Stimulated activated naive B cell treated with anti-CD40 and anti-IgM and Interleukin-4, amounts not matched to agents 10 μg/mL and 1 μg/mL and 100 μg/mL, for 72 hours (primary cell): ENCODE results near the gene UACA.
A peak's percentile ranks its signal among the peaks of the same experiment; 100 is the strongest.

Experiments
- ATAC-seq, 2 donors: fragments of 150-1000 bp; cut with Tn5 transposase; replicated peaks; 2 replicates each; pipeline ENCODE4 v1.10.0; 2021; ENCODE audit warnings: moderate library complexity in 1 of 2
- DNase-seq: peaks from one replicate; pipeline ENCODE4 v3.0.0; 2021
- H3K27ac Mint-ChIP-seq: one replicate; pipeline ENCODE4 v1.8.0; 2022; ENCODE audit warnings: mild to moderate bottlenecking, mixed read lengths
- H3K27me3 Mint-ChIP-seq, 2 donors: one replicate each; pipeline ENCODE4 v1.8.0; 2022; ENCODE audit warnings: mixed read lengths in 2 of 2
- H3K36me3 Mint-ChIP-seq, 2 donors: one replicate each; pipeline ENCODE4 v1.8.0; 2022; ENCODE audit warnings: mixed read lengths in 2 of 2, mild to moderate bottlenecking in 1 of 2
- H3K4me1 Mint-ChIP-seq, 2 donors: one replicate each; pipeline ENCODE4 v1.8.0; 2022; ENCODE audit warnings: mixed read lengths in 2 of 2, mild to moderate bottlenecking in 1 of 2
- H3K4me3 Mint-ChIP-seq, 2 donors: one replicate each; pipeline ENCODE4 v1.8.0; 2022; ENCODE audit warnings: mild to moderate bottlenecking in 2 of 2, mixed read lengths in 2 of 2, moderate library complexity in 1 of 2
- H3K9me3 Mint-ChIP-seq, 2 donors: one replicate each; pipeline ENCODE4 v1.8.0; 2022; ENCODE audit warnings: mixed read lengths in 2 of 2, mild to moderate bottlenecking in 1 of 2

UACA gene

DNA sequence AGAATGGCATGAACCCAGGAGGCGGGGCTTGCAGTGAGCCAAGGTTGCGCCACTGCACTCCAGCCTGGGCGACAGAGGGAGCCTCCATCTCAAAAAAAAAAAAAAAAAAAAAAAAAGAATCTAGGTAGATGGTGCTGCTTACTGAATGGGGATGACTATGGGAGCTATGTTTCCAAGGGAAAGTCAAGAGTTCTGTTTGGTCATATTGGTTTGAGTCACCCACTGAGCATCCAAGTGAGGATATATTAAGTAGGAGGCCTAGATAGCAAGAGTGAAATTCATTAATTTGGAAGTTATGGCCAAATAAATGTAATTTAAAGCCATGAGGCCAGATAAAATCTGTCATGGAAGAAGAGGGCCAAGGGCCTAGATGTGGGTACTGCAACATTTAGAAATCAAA lies 9.0 kb upstream of the UACA start:
- Mint-ChIP-seq H3K9me3 (peaks cover 0 to 4% of the 10 kb centered on the region in 2 donors), H3K27ac (no peak overlapping the region), H3K27me3 (peaks cover 7 to 15% of the 10 kb centered on the region in 2 donors), H3K4me3 (no peak overlapping the region), H3K4me1 (peaks cover 9 to 18% of the 10 kb centered on the region in 2 donors), H3K36me3 (no peaks in the 10 kb centered on the region)
- ATAC-seq = no peak
- DNase-seq = no peak

DNA sequence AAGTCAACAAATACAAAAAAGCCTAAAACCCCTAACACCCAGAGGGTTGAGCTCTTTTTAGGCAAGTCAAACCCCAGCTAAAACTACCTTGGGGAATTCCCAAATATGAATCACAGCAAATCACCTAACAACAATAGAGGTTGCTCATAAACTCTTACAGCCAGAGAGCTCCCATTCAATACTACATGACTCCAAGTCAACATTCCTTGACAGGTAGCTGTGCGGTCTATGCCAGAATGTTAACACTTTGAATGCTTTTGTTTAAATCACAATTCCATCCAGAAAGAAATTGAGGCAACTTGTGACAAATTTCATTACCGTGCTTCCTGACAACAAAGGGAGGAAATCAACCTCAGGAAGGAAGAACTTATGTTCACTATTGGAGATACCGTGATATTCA lies 7.5 kb upstream of the UACA start:
- ATAC-seq = no peak
- no peak overlapping the region for H3K27ac Mint-ChIP-seq
- no peaks in the 10 kb centered on the region for H3K9me3 Mint-ChIP-seq
- H3K4me3 Mint-ChIP-seq = no peak overlapping the region
- peaks cover 6 to 11% of the 10 kb centered on the region in 2 donors for H3K4me1 Mint-ChIP-seq
- peaks cover 0 to 6% of the 10 kb centered on the region in 2 donors for H3K27me3 Mint-ChIP-seq
- no peaks in the 10 kb centered on the region for H3K36me3 Mint-ChIP-seq
- no peak for DNase-seq

DNA sequence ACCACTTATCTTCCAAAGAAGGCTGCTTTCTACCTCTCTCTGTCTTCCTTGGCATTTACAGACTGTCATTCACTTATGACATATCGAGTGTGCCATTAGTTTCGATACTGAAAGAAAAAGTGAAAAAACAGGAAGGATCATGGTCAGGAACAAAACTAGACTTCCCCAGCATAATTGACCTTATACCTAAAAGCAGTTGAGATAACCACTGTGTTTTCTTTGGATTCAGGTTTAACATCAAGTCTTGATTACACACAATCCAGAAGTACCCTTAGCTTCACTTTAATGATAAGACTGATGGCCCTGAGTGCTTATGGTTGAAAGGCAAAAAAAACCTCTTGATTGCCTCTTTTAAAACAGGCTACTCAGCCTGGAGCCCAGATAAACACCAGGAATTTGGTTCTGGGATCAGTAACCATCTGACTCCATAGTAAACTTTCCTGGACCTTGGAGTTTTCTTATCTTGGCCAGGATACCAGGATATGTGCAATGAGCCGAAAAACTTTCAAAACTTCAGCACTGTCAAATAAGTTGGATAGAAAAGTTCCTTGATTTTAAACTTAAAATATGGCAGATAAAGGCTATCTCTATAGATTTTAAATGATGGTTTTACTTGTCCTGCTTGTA lies 5.0 kb upstream of the UACA start:
- Mint-ChIP-seq H3K9me3 (no peaks in the 10 kb centered on the region), H3K27me3 (peaks cover 0 to 19% of the 10 kb centered on the region in 2 donors), H3K36me3 (no peaks in the 10 kb centered on the region), H3K27ac (peak overlapping the region; percentile 79), H3K4me1 (peaks cover 7 to 16% of the 10 kb centered on the region in 2 donors), H3K4me3 (peak overlapping the region; percentile 20 to 70)
- no peak for DNase-seq
- ATAC-seq = peak; percentile 37 to 43

DNA sequence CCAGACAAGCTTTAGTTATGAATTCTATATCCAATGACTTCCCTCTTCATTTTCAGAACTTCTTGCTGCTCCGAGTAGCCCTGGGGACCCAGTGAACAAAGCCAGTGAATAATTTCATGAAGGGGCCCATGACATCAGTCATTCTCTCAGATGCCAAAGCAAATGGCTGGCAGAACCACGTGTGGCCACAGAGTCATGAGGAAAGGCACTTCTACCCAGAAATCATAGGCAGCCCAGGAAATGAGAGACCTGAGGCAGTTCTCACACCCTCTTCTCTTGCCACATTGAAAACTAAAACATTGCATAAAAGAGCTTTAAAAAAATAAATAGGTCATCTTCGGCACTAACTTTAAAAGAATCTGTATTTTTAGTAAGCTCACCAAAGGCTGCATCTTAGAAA lies 4.3 kb upstream of the UACA start:
- H3K27me3 Mint-ChIP-seq = peaks cover 0 to 19% of the 10 kb centered on the region in 2 donors
- H3K4me1 Mint-ChIP-seq = peaks cover 7 to 18% of the 10 kb centered on the region in 2 donors
- DNase-seq (no peak), ATAC-seq (no peak)
- peak overlapping the region; percentile 79 for H3K27ac Mint-ChIP-seq
- H3K9me3 Mint-ChIP-seq = no peaks in the 10 kb centered on the region
- H3K4me3 Mint-ChIP-seq = peak overlapping the region in 1 of 2 donors; percentile 20
- H3K36me3 Mint-ChIP-seq = no peaks in the 10 kb centered on the region

DNA sequence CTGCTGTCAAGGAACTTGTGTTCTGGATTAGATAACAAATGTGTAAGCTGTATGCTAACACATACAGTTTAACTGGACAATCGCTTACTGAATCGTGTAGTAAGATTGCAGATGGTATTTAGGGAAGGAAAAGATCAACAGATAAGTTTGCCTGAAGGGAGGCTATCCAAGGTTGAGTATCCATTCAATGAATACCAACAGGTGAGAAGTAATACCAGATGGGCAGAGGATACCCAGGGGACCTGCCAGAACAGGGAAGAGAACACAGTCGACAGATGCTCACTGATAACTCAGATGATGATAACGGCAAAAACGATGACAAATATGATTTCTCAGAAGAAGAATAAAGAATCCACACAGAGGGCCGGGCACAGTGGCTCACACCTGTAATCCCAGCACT lies 3.2 kb upstream of the UACA start:
- no peak for DNase-seq
- no peak for ATAC-seq
- no peak overlapping the region for H3K4me3 Mint-ChIP-seq
- H3K36me3 Mint-ChIP-seq = no peaks in the 10 kb centered on the region
- H3K9me3 Mint-ChIP-seq = no peaks in the 10 kb centered on the region
- H3K27me3 Mint-ChIP-seq = peaks cover 0 to 22% of the 10 kb centered on the region in 2 donors
- peaks cover 10 to 24% of the 10 kb centered on the region in 2 donors for H3K4me1 Mint-ChIP-seq
- no peak overlapping the region for H3K27ac Mint-ChIP-seq

DNA sequence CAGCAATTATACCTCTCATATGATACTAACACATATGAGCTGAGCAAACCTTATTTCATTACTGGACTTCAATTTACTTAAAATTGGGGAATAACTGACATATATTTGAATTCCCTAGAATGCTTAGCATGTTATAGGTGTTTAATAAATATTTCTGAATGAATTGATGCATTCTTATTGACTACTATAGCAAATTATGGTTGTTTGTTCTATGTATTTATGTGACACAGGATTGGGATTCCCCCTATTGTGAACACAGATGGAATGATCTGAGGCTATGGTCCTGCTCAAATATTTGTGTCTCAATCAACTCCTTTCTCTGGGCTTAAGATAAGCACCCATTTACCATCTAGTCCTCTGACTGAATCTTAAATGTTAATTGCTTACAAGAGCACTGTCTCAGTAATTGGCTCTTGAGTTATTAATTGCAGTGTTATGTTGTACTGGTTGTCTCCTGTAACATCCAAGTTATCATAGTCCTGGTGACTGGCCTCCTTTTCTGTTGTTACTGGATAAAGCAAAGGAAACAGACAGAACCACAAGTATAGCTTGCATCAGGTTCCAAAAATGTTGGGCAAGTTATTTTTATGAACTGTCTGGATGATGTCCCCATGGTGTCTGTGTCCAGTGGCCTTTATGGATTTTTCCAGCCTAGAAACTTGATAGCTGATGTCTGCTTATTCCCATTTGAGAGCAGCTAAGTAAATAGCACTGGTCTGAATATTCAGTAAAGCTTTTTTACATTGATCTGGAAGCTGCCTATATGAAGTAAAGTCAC lies 2.3 kb upstream of the UACA start:
- peaks cover 10 to 28% of the 10 kb centered on the region in 2 donors for H3K4me1 Mint-ChIP-seq
- ATAC-seq = no peak
- no peak overlapping the region for H3K27ac Mint-ChIP-seq
- no peaks in the 10 kb centered on the region for H3K9me3 Mint-ChIP-seq
- DNase-seq = no peak
- peaks cover 5 to 22% of the 10 kb centered on the region in 2 donors for H3K27me3 Mint-ChIP-seq
- H3K4me3 Mint-ChIP-seq = no peak overlapping the region
- no peaks in the 10 kb centered on the region for H3K36me3 Mint-ChIP-seq

DNA sequence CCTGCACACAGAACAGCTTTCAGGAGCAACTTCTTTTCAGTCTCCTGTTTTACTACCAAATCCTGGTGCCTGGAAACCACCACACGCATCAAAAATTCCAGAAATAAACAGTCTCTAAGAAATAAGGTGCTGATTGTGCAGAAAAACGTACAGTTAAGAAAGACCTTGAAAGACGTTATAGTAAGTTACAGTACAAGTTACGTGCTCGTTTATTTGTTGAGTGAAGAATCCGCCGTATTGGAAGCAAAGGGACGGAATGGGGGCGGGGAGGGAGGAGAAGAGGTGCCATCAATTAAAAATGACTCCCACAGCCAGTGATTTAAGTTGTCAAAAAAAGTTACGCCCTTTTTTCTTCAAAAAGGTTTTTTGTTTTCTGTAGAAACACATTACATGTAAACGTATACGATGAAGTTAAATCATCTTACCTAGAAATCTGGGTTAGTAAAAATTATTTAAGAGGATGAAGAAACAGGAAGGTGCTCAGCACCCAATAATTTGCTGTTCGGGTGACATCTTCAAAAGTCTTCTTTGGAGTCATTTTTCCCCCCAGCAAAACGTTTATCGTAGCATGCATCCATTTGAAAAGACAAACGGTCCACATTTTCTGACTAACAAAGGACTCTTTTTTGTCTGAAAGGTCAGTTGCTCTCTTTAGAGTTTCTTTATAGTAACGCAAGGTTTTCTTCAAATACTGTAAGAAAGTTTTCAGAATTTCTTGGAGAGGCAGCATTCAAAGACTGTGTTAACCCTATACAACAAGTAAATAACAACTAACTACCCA lies 782 bp upstream of the UACA start:
- DNase-seq = no peak
- no peak for ATAC-seq
- Mint-ChIP-seq H3K9me3 (no peaks in the 10 kb centered on the region), H3K4me1 (peaks cover 10 to 29% of the 10 kb centered on the region in 2 donors), H3K27ac (peak overlapping the region; percentile 67), H3K36me3 (no peaks in the 10 kb centered on the region), H3K27me3 (peaks cover 7 to 22% of the 10 kb centered on the region in 2 donors), H3K4me3 (peak overlapping the region; percentile 90 to 91)

DNA sequence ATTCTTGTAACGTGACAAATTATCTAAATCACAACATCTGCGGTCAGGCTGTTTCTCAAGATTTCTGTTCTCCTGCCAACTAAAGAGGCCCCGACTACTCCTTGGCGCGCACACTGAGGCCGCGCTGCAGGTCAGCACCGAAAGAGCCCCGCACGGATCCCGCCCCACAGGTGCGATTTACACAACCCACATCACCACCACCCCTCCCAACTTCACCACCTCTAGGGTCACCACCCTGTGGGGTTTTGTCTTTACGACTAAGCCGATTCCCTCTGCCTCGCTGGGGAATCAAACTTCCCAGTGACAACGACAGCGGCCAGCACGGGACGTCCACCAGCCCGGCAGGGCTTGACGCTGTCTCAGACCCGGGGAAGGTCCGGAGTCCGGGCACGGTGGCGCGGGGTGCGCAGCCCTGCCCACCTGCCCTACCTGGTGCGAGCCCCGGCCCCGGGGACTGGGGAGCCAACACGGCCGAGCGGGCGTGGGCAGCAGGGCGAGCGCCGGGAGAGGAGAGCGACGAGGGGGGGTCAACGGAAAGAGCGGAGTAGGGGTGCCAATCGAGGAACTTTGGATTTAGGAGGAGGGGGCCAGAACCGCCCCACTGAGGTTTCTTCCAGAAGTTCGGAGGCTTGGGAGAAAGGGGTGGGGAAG lies 764 bp downstream of the UACA start:
- DNase-seq = no peak
- ATAC-seq = peak; percentile 12 to 20
- peaks cover 6 to 21% of the 10 kb centered on the region in 2 donors for H3K4me1 Mint-ChIP-seq

DNA sequence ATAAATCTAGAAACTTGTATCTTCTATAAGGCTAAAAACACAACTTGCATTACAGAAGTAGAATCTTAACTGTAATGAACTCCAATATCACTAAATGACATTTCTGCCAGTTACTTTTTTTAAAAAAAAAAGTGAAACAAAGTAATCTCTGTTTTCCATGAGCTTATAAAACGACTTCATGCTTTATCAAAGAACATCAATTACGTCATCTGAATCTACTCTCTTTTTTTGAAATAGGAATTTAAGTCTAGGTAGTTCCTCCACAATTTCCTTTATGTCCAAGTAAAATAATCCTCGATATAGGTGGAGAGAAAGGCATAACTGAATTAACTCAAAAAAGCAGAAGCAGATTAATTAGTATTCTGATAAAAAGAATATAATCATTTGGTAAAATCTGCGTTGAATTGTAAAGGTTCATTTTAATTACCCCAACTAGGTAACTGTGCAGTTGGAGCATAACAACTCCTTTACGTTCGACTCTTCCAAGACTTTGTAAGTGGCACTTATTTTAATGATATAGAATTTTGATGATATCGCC lies 1.4 kb downstream of the UACA start:
- ATAC-seq (no peak), DNase-seq (no peak)
- H3K36me3 Mint-ChIP-seq = no peaks in the 10 kb centered on the region
- H3K27me3 Mint-ChIP-seq = peaks cover 7 to 22% of the 10 kb centered on the region in 2 donors
- H3K4me1 Mint-ChIP-seq = peaks cover 4 to 24% of the 10 kb centered on the region in 2 donors
- no peak overlapping the region for H3K27ac Mint-ChIP-seq
- H3K9me3 Mint-ChIP-seq = no peaks in the 10 kb centered on the region
- H3K4me3 Mint-ChIP-seq = peak overlapping the region; percentile 90 to 91

More for the DNA sequence above, 764 bp downstream of the UACA start:
- Mint-ChIP-seq H3K4me3 (peak overlapping the region; percentile 90 to 91), H3K27ac (no peak overlapping the region), H3K36me3 (no peaks in the 10 kb centered on the region), H3K9me3 (no peaks in the 10 kb centered on the region), H3K27me3 (peaks cover 7 to 22% of the 10 kb centered on the region in 2 donors)

DNA sequence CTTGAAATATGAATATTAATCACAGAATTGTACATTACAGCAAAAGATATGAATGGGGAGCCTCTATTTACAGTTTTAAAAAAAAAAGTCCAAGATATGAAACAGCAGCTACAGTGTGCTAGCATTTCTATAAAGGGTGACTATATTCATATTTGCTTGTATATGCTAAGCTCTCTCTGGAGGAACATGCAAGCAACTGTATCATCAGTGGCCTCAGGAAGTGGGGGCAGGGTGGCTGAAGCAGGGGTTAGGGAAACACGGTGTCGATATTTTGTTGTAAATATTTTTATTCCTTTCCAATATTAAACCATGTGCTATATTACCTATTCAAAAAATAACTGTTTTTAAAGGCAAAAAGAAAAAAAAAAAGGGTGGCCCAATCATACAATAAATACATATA lies 2.3 kb downstream of the UACA start:
- Mint-ChIP-seq H3K9me3 (no peaks in the 10 kb centered on the region), H3K4me1 (peaks cover 4 to 24% of the 10 kb centered on the region in 2 donors), H3K36me3 (no peaks in the 10 kb centered on the region), H3K27ac (no peak overlapping the region), H3K4me3 (no peak overlapping the region), H3K27me3 (peaks cover 7 to 22% of the 10 kb centered on the region in 2 donors)
- ATAC-seq = no peak
- no peak for DNase-seq

DNA sequence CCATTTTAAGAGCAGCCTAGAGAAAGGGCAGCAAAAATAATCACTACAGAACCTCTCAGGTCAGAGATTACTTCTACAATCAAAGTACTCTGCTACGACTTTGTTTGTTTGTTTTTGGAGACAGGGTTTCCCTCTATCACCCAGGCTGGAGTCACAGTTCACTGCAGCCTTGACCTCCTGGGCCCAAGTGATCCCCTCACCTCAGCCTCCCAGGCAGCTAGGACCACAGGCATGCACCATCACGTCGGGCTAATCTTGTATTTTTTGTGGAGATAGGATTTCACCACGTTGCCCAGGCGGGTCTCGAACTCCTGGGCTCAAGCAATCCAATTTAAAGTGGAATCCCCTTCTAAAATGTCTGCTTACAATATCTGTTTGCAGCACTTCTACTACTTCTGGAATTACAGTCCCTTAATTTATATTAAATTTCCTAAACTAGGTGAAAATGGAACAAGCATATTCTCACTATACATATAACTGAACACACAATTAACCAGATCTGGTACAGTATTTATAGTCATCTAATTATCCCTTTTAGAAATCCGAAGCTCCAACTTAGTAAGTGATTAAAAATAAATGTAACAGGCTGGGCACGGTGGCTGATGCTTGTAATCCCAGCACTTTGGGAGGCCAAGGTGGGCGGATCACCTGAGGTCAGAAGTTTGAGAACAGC lies 4.4 kb downstream of the UACA start:
- no peak overlapping the region for H3K27ac Mint-ChIP-seq
- H3K27me3 Mint-ChIP-seq = peaks cover 7 to 16% of the 10 kb centered on the region in 2 donors
- no peak overlapping the region for H3K4me3 Mint-ChIP-seq
- DNase-seq = no peak
- H3K36me3 Mint-ChIP-seq = no peaks in the 10 kb centered on the region
- peaks cover 4 to 22% of the 10 kb centered on the region in 2 donors for H3K4me1 Mint-ChIP-seq
- H3K9me3 Mint-ChIP-seq = no peaks in the 10 kb centered on the region
- no peak for ATAC-seq

DNA sequence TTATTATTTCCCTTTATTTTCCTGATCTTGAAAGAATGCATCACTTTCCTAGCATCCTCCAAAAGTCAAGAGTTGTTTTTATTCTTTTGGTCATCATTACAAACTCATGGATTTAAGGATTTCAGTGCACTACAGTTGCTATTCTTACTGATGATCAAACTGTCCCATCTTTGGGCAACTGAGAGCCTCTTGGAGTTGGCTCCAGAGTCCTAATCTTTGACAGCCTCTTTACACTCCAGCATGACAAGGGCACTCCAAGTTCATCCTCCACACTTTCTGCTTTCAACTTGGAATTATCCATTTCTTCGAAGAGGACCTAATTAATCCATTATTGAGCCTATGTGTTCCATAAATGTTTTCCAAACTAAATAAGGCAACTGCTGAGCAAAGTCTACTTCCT lies 5.7 kb downstream of the UACA start:
- ATAC-seq (no peak), DNase-seq (no peak)
- Mint-ChIP-seq H3K4me1 (peaks cover 5 to 19% of the 10 kb centered on the region in 2 donors), H3K36me3 (no peaks in the 10 kb centered on the region), H3K9me3 (no peaks in the 10 kb centered on the region), H3K4me3 (no peak overlapping the region), H3K27ac (no peak overlapping the region), H3K27me3 (peaks cover 7 to 12% of the 10 kb centered on the region in 2 donors)

DNA sequence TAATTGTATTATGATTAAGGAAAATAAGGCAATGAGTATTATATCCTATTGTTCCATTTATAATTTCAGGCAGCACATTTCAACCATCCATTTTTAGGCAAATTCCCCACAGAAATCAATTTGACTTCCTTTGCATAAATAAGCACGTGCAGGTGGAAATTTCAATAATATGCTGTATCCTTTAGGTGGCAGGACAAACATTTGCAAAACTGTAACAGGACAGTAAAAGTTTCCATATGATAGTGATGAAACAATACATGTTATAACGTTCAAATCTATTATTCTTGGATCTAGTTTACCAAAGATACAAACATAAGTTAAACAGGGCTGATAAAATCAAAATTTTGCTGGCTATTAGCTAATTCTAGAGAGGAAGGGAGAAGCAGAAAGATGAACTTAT lies 8.5 kb downstream of the UACA start:
- no peak overlapping the region for H3K27ac Mint-ChIP-seq
- peaks cover 2 to 20% of the 10 kb centered on the region in 2 donors for H3K4me1 Mint-ChIP-seq
- ATAC-seq (no peak), DNase-seq (no peak)
- no peak overlapping the region for H3K4me3 Mint-ChIP-seq
- no peaks in the 10 kb centered on the region for H3K36me3 Mint-ChIP-seq
- peaks cover 0 to 4% of the 10 kb centered on the region in 2 donors for H3K27me3 Mint-ChIP-seq
- H3K9me3 Mint-ChIP-seq = no peaks in the 10 kb centered on the region
